ENCODE measurements around the gene EGLN1. TPM values are rescaled to one million over a fixed set of nuclear protein-coding genes. Genes with fewer than 3 reads are reported as not detected.

EGLN1 gene
- total and polyA plus RNA-seq, 2 experiments from 2014 or later, result 1.9 to 6.0 TPM

GRCh38 chr1:231357831-231358354 is 64.2 kb downstream of the EGLN1 start:
- no peak overlapping the region for H3K27ac ChIP-seq (ENCODE audit: low read depth)
- H3K4me3 ChIP-seq, result no peak overlapping the region

GRCh38 chr1:231357187-231357772 is 64.8 kb downstream of the EGLN1 start:
- no peak overlapping the region for H3K4me2 ChIP-seq
- DNase-seq (ENCODE audit: low spot score) (no peak), ATAC-seq (no peak)
- H3K4me3 ChIP-seq, result no peak overlapping the region
- peaks cover 8% of the 10 kb centered on the region; the same call in 1 of the 2 replicates for H3K36me3 ChIP-seq (ENCODE audit: insufficient read depth)
- H3K9me3 Mint-ChIP-seq, result no peaks in the 10 kb centered on the region
- no peaks in the 10 kb centered on the region; the same call in 1 of the 2 replicates for H4K20me1 ChIP-seq (replicated peaks; ENCODE audit: insufficient read depth)
- H2AFZ ChIP-seq, result no peak overlapping the region
- no peak overlapping the region for H3K4me3 Mint-ChIP-seq
- no peaks in the 10 kb centered on the region for H3K4me1 ChIP-seq (ENCODE audit: insufficient read depth)
- H3K27ac Mint-ChIP-seq, result no peak overlapping the region
- no peaks in the 10 kb centered on the region for H3F3A ChIP-seq (replicated peaks; ENCODE audit: low read depth)
- H3K79me2 ChIP-seq (replicated peaks; ENCODE audit: insufficient read depth), result no peaks in the 10 kb centered on the region
- H3K36me3 Mint-ChIP-seq (ENCODE audit: low read depth), result peaks cover 8% of the 10 kb centered on the region
- H3K9me2 ChIP-seq (ENCODE audit: insufficient read depth), result no peaks in the 10 kb centered on the region
- no peaks in the 10 kb centered on the region for H3K4me1 Mint-ChIP-seq
- H3K27ac ChIP-seq (ENCODE audit: low read depth), result no peak overlapping the region
- H3K27me3 Mint-ChIP-seq (ENCODE audit: insufficient read depth, low read depth, poor library complexity), result no peaks in the 10 kb centered on the region
- no peaks in the 10 kb centered on the region for H3K27me3 ChIP-seq (ENCODE audit: insufficient read depth)
- TF ChIP-seq EZH2 (IDR thresholded peaks at IDR 0.05; ENCODE audit: low read depth, unreplicated experiment), result no peak
- no peak for TF ChIP-seq REST (IDR thresholded peaks at IDR 0.05; ENCODE audit: unreplicated experiment)
- TF ChIP-seq NANOG (IDR thresholded peaks at IDR 0.05; ENCODE audit: borderline replicate concordance), result no peak
- TF ChIP-seq ZNF114 (CRISPR knock-in tag; IDR thresholded peaks at IDR 0.05), result no peak
- no peak for TF ChIP-seq CREB1 (CRISPR knock-in tag; IDR thresholded peaks at IDR 0.05; ENCODE audit: low read depth)
- no peak for TF ChIP-seq JUNB (IDR thresholded peaks at IDR 0.05; ENCODE audit: unreplicated experiment)
- no peak for TF ChIP-seq POLR2AphosphoS5 (IDR thresholded peaks at IDR 0.05; ENCODE audit: low read depth)
- no peak for TF ChIP-seq CTCF (conservative IDR thresholded peaks at IDR 0.05; ENCODE audit: low read depth in 2 of 2)
- TF ChIP-seq ETS1 (IDR thresholded peaks at IDR 0.05), result no peak
- TF ChIP-seq ZNF331 (CRISPR knock-in tag; IDR thresholded peaks at IDR 0.05; ENCODE audit: low read depth), result no peak

More at GRCh38 chr1:231357831-231358354, 64.2 kb downstream of the EGLN1 start:
- no peak overlapping the region for H2AFZ ChIP-seq
- H3K4me2 ChIP-seq, result no peak overlapping the region
- Mint-ChIP-seq H3K27ac (no peak overlapping the region), H3K9me3 (no peaks in the 10 kb centered on the region), H3K36me3 (ENCODE audit: low read depth) (peaks cover 3% of the 10 kb centered on the region), H3K27me3 (ENCODE audit: insufficient read depth, low read depth, poor library complexity) (no peaks in the 10 kb centered on the region), H3K4me1 (no peaks in the 10 kb centered on the region), H3K4me3 (no peak overlapping the region)
- no peaks in the 10 kb centered on the region for H3K4me1 ChIP-seq (ENCODE audit: insufficient read depth)
- TF ChIP-seq JUNB (IDR thresholded peaks at IDR 0.05; ENCODE audit: unreplicated experiment) (no peak), CTCF (conservative IDR thresholded peaks at IDR 0.05; ENCODE audit: low read depth in 2 of 2) (peak; percentile 87)
- no peaks in the 10 kb centered on the region; the same call in 1 of the 2 replicates for H4K20me1 ChIP-seq (replicated peaks; ENCODE audit: insufficient read depth)
- H3K27me3 ChIP-seq (ENCODE audit: insufficient read depth), result no peaks in the 10 kb centered on the region
- peak; percentile 75 for DNase-seq (ENCODE audit: low spot score)
- no peaks in the 10 kb centered on the region for H3K79me2 ChIP-seq (replicated peaks; ENCODE audit: insufficient read depth)
- H3K36me3 ChIP-seq (ENCODE audit: insufficient read depth), result peaks cover 6% of the 10 kb centered on the region; the same call in 1 of the 2 replicates
- peak; percentile 90 for ATAC-seq
- no peaks in the 10 kb centered on the region for H3F3A ChIP-seq (replicated peaks; ENCODE audit: low read depth)
- H3K9me2 ChIP-seq (ENCODE audit: insufficient read depth), result no peaks in the 10 kb centered on the region
